HCT116 (cell line): ENCODE data around the gene MPV17.

Source experiments
- POLR2AphosphoS5 ChIP-seq: IDR thresholded peaks from 2 replicates; pipeline ENCODE4 v1.6.1; 2011; ENCODE audit warnings: mild to moderate bottlenecking, low read depth, low read length, moderate library complexity
- TF ChIP-seq, protein P1 (sequence below): IDR thresholded peaks from 2 replicates; pipeline ENCODE4 v1.6.1; 2012; ENCODE audit warnings: low read depth
- TF ChIP-seq, protein P2 (sequence below): IDR thresholded peaks from 2 replicates; pipeline ENCODE4 v1.6.1; 2012

DNA sequence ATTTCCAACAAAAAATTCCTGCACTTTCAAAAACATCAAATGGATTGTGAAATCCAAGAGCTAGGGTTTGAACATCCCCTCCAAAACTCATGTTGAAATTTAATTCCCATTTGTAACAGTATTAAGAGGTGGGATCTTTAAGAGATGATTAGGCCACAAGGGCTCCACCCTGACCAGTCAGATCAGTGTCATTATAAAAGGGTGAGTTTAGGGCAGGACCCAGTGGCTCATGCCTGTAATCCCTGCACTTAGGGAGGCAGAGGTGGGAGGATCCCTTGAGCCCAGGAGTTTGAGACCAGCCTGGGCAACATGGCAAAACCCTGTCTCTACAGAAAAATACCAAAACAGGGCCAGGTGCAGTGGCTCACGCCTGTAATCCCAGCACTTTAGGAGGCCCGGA, 24.7 kb upstream of the MPV17 start:
- TF ChIP-seq, protein P1, sequence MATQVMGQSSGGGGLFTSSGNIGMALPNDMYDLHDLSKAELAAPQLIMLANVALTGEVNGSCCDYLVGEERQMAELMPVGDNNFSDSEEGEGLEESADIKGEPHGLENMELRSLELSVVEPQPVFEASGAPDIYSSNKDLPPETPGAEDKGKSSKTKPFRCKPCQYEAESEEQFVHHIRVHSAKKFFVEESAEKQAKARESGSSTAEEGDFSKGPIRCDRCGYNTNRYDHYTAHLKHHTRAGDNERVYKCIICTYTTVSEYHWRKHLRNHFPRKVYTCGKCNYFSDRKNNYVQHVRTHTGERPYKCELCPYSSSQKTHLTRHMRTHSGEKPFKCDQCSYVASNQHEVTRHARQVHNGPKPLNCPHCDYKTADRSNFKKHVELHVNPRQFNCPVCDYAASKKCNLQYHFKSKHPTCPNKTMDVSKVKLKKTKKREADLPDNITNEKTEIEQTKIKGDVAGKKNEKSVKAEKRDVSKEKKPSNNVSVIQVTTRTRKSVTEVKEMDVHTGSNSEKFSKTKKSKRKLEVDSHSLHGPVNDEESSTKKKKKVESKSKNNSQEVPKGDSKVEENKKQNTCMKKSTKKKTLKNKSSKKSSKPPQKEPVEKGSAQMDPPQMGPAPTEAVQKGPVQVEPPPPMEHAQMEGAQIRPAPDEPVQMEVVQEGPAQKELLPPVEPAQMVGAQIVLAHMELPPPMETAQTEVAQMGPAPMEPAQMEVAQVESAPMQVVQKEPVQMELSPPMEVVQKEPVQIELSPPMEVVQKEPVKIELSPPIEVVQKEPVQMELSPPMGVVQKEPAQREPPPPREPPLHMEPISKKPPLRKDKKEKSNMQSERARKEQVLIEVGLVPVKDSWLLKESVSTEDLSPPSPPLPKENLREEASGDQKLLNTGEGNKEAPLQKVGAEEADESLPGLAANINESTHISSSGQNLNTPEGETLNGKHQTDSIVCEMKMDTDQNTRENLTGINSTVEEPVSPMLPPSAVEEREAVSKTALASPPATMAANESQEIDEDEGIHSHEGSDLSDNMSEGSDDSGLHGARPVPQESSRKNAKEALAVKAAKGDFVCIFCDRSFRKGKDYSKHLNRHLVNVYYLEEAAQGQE = no peak
- TF ChIP-seq, protein P2, sequence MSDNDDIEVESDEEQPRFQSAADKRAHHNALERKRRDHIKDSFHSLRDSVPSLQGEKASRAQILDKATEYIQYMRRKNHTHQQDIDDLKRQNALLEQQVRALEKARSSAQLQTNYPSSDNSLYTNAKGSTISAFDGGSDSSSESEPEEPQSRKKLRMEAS = no peak
- no peak for TF ChIP-seq POLR2AphosphoS5
